Measurements from ENCODE around the gene MRPS6. TPM values are rescaled to one million over a fixed set of nuclear protein-coding genes. Genes with fewer than 3 reads are reported as not detected.
A peak's percentile ranks its signal among the peaks of the same experiment; 100 is the strongest.

MRPS6 gene
- total RNA-seq, 2 donors from 2014 or later: 122 to 188 TPM

- H3K9me3 Mint-ChIP-seq: no peaks in the 10 kb centered on the region
- H3K27ac Mint-ChIP-seq: no peak overlapping the region
- H3K27me3 Mint-ChIP-seq: no peaks in the 10 kb centered on the region
- H3K4me3 Mint-ChIP-seq: no peak overlapping the region
- no peak for DNase-seq (ENCODE audit: low spot score)
- peaks cover 30% of the 10 kb centered on the region for H3K36me3 Mint-ChIP-seq
- ATAC-seq: no peak
- H3K4me1 Mint-ChIP-seq (ENCODE audit: low read depth in 2 of 2): peaks cover 33 to 51% of the 10 kb centered on the region in 2 donors
These were observed 21.6 kb downstream of the MRPS6 start for GRCh38 chr21:34094949-34095348.

DNA sequence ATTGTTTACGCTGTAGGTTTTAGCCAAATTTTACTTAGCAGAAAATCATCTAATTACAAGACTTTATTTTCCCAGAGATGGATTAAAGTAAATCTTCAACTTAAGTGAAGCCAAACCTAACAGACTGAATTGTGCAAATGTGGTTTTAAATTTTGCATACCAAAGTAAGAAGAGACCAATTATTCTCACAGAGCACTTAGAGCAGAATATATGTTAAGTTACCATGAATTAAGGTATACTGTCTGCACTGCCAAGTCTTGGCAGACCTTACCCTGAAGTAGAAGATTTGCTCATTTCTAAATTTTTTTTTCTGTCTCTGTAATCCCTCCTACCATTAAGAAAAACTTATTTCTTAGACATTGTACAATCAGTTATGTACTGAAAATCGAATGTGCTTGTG is 24.1 kb downstream of the MRPS6 start:
- Mint-ChIP-seq H3K27me3 (no peaks in the 10 kb centered on the region), H3K27ac (no peak overlapping the region), H3K36me3 (peaks cover 31% of the 10 kb centered on the region), H3K4me3 (no peak overlapping the region), H3K9me3 (no peaks in the 10 kb centered on the region), H3K4me1 (ENCODE audit: low read depth in 2 of 2) (peaks cover 42 to 56% of the 10 kb centered on the region in 2 donors)
- ATAC-seq (no peak), DNase-seq (ENCODE audit: low spot score) (no peak)

DNA sequence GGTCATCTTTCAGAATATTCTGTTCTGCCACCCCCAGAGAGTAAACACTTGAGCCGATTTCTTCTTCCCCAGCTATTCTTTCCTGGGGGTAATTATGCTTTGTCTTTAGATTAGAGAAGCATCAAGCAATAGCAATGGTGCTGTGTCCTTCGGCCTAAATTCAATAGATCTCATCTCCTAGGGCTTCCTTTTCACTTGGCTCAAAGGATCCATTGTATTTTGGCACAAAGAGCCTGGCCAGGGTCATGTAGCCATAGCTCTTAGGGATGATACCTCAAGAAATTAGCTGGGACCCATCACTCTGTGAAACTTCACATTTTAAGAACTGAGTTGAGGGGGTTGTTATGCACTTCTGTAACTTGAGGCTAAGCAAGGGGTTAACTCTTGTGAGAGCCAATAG is 27.0 kb downstream of the MRPS6 start:
- ATAC-seq (no peak), DNase-seq (ENCODE audit: low spot score) (no peak)
- Mint-ChIP-seq H3K27ac (no peak overlapping the region), H3K4me1 (ENCODE audit: low read depth in 2 of 2) (peaks cover 55 to 58% of the 10 kb centered on the region in 2 donors), H3K9me3 (no peaks in the 10 kb centered on the region), H3K36me3 (peaks cover 35% of the 10 kb centered on the region), H3K4me3 (no peak overlapping the region), H3K27me3 (no peaks in the 10 kb centered on the region)

DNA sequence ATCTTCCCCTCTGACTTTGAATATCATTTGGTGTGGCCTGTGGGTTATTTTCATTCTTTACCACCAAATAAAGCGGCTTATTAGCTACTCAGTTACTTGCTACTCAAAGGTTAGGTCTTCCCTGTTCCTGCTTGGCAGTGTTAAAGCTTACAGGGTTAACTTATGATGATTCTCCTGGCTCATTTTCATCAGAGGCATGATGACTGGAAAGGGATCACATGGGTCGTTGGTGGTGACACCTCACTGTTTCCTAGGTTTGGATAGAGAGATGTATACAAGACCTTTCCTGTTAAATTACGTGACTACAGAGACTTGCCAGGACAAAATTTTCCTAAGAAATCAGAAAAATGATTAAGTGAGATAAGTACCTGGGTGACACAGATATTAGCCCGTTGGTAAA is 27.4 kb downstream of the MRPS6 start:
- no peak overlapping the region for H3K27ac Mint-ChIP-seq

DNA sequence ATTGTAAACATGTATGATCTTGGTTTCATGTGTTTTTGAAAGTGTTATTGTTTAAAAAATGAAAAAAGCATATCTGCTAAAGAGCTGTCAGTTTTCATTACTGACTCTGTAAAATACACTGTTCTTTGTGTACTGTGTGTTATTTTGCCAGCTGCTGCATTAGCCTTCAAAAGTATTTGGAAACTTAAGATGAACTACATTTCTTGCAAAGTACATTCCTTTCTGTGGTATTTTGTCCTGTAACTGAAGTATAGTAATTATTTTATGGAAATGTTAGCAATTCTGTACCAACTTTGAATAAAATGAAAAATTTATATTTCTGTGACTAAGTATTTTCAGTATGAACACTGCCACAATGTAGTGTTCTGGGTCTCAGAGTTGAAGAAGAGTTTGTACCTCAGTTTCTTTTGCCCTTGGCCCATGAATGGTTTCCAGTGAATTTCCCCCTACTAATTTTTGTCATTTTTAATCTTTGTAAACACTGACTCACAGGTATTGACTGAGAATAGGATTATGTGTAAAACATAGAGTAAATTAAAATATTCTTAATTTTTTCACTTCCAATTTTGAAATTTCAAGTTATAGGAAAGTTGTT is 32.7 kb downstream of the MRPS6 start:
- Mint-ChIP-seq H3K4me1 (ENCODE audit: low read depth in 2 of 2) (peaks cover 44 to 46% of the 10 kb centered on the region in 2 donors), H3K4me3 (no peak overlapping the region), H3K27me3 (no peaks in the 10 kb centered on the region), H3K36me3 (peaks cover 14% of the 10 kb centered on the region), H3K27ac (no peak overlapping the region), H3K9me3 (no peaks in the 10 kb centered on the region)
- ATAC-seq: no peak
- no peak for DNase-seq (ENCODE audit: low spot score)

More for the DNA sequence above, 27.4 kb downstream of the MRPS6 start:
- ATAC-seq (no peak), DNase-seq (ENCODE audit: low spot score) (no peak)
- Mint-ChIP-seq H3K4me3 (no peak overlapping the region), H3K4me1 (ENCODE audit: low read depth in 2 of 2) (peaks cover 50 to 58% of the 10 kb centered on the region in 2 donors), H3K36me3 (peaks cover 30% of the 10 kb centered on the region), H3K9me3 (no peaks in the 10 kb centered on the region), H3K27me3 (no peaks in the 10 kb centered on the region)

DNA sequence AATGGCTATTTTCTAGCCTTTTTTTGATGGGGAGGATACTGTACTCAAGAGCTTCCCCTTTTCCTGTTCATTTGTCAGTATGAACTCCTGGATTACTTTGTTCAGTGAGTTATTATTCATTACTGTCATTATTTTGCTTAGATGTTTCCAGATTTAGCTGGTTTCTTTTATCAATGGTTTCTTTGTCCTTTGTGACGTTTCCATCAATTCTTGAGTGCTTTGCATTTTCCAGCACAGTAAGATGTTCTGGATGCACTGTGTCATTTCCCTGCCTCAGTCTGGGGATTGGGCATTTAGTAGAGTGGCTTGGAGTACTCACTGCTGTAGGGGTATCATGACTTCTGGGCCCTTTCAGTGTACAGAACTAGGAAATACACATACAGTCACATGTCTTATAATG is 34.2 kb downstream of the MRPS6 start:
- Mint-ChIP-seq H3K36me3 (peaks cover 14% of the 10 kb centered on the region), H3K4me3 (no peak overlapping the region), H3K27ac (no peak overlapping the region), H3K27me3 (no peaks in the 10 kb centered on the region), H3K9me3 (no peaks in the 10 kb centered on the region), H3K4me1 (ENCODE audit: low read depth in 2 of 2) (peaks cover 44 to 54% of the 10 kb centered on the region in 2 donors)
- ATAC-seq: no peak
- DNase-seq (ENCODE audit: low spot score): no peak

DNA sequence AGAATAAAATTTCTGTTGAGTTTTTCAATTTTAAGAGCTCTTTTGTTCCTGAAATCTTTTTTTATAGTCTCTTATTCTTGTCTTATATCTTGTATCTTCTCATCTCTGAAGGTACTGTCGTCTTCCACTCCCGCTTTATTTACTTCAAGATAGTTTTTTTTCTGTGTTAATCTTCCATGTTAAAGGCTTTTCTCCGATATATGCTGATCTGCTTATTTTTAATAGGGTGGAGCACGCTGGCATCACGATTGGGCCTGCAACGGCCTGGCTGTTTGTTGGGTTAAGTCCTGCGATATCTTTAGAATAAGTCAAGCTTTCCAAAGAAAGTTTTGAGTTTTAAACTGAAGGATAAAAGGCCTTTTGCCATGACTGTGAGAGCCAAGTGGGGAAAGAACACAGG is 35.7 kb downstream of the MRPS6 start:
- Mint-ChIP-seq H3K4me3 (no peak overlapping the region), H3K27me3 (no peaks in the 10 kb centered on the region), H3K4me1 (ENCODE audit: low read depth in 2 of 2) (peaks cover 46 to 54% of the 10 kb centered on the region in 2 donors), H3K27ac (peak overlapping the region in 1 of 2 donors; percentile 13), H3K36me3 (peaks cover 13% of the 10 kb centered on the region), H3K9me3 (no peaks in the 10 kb centered on the region)
- ATAC-seq (no peak), DNase-seq (ENCODE audit: low spot score) (no peak)

GRCh38 chr21:34110594-34111202 is 37.3 kb downstream of the MRPS6 start:
- H3K9me3 Mint-ChIP-seq: no peaks in the 10 kb centered on the region
- no peak overlapping the region for H3K4me3 Mint-ChIP-seq
- peaks cover 14% of the 10 kb centered on the region for H3K36me3 Mint-ChIP-seq
- H3K27ac Mint-ChIP-seq: no peak overlapping the region
- no peak for ATAC-seq
- DNase-seq (ENCODE audit: low spot score): no peak
- no peaks in the 10 kb centered on the region for H3K27me3 Mint-ChIP-seq
- H3K4me1 Mint-ChIP-seq (ENCODE audit: low read depth in 2 of 2): peaks cover 44 to 58% of the 10 kb centered on the region in 2 donors

GRCh38 chr21:34112316-34113033 is 39.1 kb downstream of the MRPS6 start:
- peaks cover 10% of the 10 kb centered on the region for H3K36me3 Mint-ChIP-seq
- DNase-seq (ENCODE audit: low spot score): no peak
- H3K27me3 Mint-ChIP-seq: no peaks in the 10 kb centered on the region
- no peaks in the 10 kb centered on the region for H3K9me3 Mint-ChIP-seq
- ATAC-seq: peak in 1 of 2 donors; percentile 54
- peaks cover 44 to 62% of the 10 kb centered on the region in 2 donors for H3K4me1 Mint-ChIP-seq (ENCODE audit: low read depth in 2 of 2)
- peak overlapping the region; percentile 13 for H3K4me3 Mint-ChIP-seq
- peak overlapping the region; percentile 1 to 42 for H3K27ac Mint-ChIP-seq

- H3K27ac Mint-ChIP-seq: peak overlapping the region; percentile 0 to 70
- H3K4me1 Mint-ChIP-seq (ENCODE audit: low read depth in 2 of 2): peaks cover 43 to 57% of the 10 kb centered on the region in 2 donors
- H3K4me3 Mint-ChIP-seq: no peak overlapping the region
- DNase-seq (ENCODE audit: low spot score): no peak
- H3K9me3 Mint-ChIP-seq: no peaks in the 10 kb centered on the region
- peaks cover 10% of the 10 kb centered on the region for H3K36me3 Mint-ChIP-seq
- no peak for ATAC-seq
- no peaks in the 10 kb centered on the region for H3K27me3 Mint-ChIP-seq
These were observed 40.5 kb downstream of the MRPS6 start for GRCh38 chr21:34113842-34114241.

GRCh38 chr21:34115160-34115559 is 41.8 kb downstream of the MRPS6 start:
- Mint-ChIP-seq H3K27ac (no peak overlapping the region), H3K9me3 (no peaks in the 10 kb centered on the region), H3K4me3 (no peak overlapping the region), H3K27me3 (no peaks in the 10 kb centered on the region), H3K4me1 (ENCODE audit: low read depth in 2 of 2) (peaks cover 37 to 48% of the 10 kb centered on the region in 2 donors), H3K36me3 (peaks cover 6% of the 10 kb centered on the region)
- ATAC-seq: no peak
- no peak for DNase-seq (ENCODE audit: low spot score)

- Mint-ChIP-seq H3K36me3 (peaks cover 6% of the 10 kb centered on the region), H3K27me3 (no peaks in the 10 kb centered on the region), H3K4me3 (no peak overlapping the region), H3K9me3 (no peaks in the 10 kb centered on the region), H3K27ac (no peak overlapping the region), H3K4me1 (ENCODE audit: low read depth in 2 of 2) (peaks cover 29 to 46% of the 10 kb centered on the region in 2 donors)
- ATAC-seq (no peak), DNase-seq (ENCODE audit: low spot score) (no peak)
These were observed 43.2 kb downstream of the MRPS6 start for GRCh38 chr21:34116569-34116968.

- peaks cover 27 to 35% of the 10 kb centered on the region in 2 donors for H3K4me1 Mint-ChIP-seq (ENCODE audit: low read depth in 2 of 2)
- H3K27ac Mint-ChIP-seq: no peak overlapping the region
- peaks cover 11% of the 10 kb centered on the region for H3K36me3 Mint-ChIP-seq
- H3K4me3 Mint-ChIP-seq: no peak overlapping the region
- H3K27me3 Mint-ChIP-seq: no peaks in the 10 kb centered on the region
- peaks cover 4% of the 10 kb centered on the region for H3K9me3 Mint-ChIP-seq
- ATAC-seq (no peak), DNase-seq (ENCODE audit: low spot score) (no peak)
These were observed 47.5 kb downstream of the MRPS6 start for GRCh38 chr21:34120867-34121266.

DNA sequence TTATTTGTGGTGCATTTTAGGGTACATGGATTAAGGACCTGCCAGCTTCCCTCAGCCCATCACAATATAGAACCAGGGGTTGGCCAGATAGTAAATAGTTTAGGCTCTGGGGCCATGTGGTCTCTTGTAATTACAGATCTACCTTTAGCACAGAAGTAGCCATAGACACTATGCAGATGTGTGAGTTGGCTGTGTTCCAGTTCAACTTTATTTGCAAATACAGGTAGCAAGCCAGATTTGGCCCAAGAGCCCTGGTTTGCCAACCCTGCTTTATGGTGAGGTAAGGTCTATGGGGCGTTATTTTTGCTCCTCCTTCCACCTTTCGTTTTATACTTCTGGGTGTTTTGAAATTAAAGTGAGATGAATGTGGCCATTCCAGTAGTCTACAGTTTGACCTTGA is 48.7 kb downstream of the MRPS6 start:
- no peaks in the 10 kb centered on the region for H3K27me3 Mint-ChIP-seq
- H3K27ac Mint-ChIP-seq: no peak overlapping the region
- H3K4me1 Mint-ChIP-seq (ENCODE audit: low read depth in 2 of 2): peaks cover 32 to 39% of the 10 kb centered on the region in 2 donors
- DNase-seq (ENCODE audit: low spot score): no peak
- H3K9me3 Mint-ChIP-seq: peaks cover 4% of the 10 kb centered on the region
- H3K4me3 Mint-ChIP-seq: no peak overlapping the region
- peaks cover 11% of the 10 kb centered on the region for H3K36me3 Mint-ChIP-seq
- ATAC-seq: no peak
